NCI-H524 treated with DMSO at 0.1 percent for 48 hours (cell line): ENCODE measurements around the gene OR5D14.

Experiments used
- DNase-seq: peaks from one replicate; lab custom pipeline; 2025; lab: John Stamatoyannopoulos, UW

The OR5D14 gene

GRCh38 chr11:55795256-55795655, at the start of gene OR5D14:
Gene OR5D14, plus strand, starts transcription at chr11:55795556. Its CDS starts 0 bp downstream, at chr11:55795556.
- DNase-seq: no peak

GRCh38 chr11:55773138-55773537, 22.2 kb upstream of the OR5D14 start, which contains the start of gene OR5D13:
Gene OR5D13, plus strand, starts transcription at chr11:55773438. Its CDS starts 0 bp downstream, at chr11:55773438.
- no peak for DNase-seq

- no peak for DNase-seq
Measured at GRCh38 chr11:55791606-55792005, 3.8 kb upstream of the OR5D14 start.

GRCh38 chr11:55793321-55793720, 2.0 kb upstream of the OR5D14 start:
- no peak for DNase-seq

DNA sequence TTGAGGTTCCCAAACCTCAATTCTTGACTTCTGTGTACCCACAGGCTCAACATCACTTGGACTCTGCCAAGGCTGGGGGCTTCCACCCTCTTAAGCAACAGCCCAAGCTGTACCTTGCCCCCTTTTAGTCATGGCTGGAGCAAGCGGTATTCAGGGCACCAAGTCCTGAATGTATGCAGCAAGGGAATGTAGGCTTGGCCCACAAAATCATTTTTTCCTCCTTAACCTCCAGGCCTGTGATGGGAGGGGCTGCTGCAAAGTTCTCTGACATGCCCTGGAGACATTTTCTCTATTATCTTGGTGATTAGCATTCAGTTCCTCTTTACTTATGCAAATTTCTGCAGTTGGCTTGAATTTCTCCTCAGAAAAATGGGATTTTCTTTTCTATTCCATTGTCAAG, 10.9 kb downstream of the OR5D14 start:
- DNase-seq: no peak

- DNase-seq: no peak
Measured at GRCh38 chr11:55811067-55811466, 15.7 kb downstream of the OR5D14 start, which contains the start of gene OR5L1. Gene OR5L1, plus strand, starts transcription at chr11:55811367. Its CDS starts 100 bp downstream, at chr11:55811467.

GRCh38 chr11:55819330-55819729, 24.0 kb downstream of the OR5D14 start, which contains the start of gene OR5D18:
Gene OR5D18, plus strand, starts transcription at chr11:55819630. Its CDS starts 0 bp downstream, at chr11:55819630.
- DNase-seq: no peak

DNA sequence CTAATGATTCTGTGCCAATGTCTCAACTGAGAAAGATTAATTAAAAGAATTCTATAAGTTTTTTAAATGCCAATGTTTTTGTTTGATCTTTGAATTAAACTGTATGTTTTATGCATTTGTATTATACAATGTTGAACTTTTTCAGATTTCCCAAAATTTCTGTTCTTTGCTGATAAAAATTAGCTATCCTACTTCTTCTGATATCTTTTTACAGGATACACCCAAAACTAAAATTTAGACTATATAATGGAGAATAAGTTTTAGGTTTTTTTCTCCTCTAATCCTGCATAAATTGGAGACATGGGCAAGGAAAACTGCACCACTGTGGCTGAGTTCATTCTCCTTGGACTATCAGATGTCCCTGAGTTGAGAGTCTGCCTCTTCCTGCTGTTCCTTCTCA, 31.6 kb downstream of the OR5D14 start, which contains the start of gene OR5L2:
TSS of gene OR5L2 (plus strand) at position 301 of the 400 bp plus-strand sequence. CDS start at position 301, 0 bp downstream.
- no peak for DNase-seq

DNA sequence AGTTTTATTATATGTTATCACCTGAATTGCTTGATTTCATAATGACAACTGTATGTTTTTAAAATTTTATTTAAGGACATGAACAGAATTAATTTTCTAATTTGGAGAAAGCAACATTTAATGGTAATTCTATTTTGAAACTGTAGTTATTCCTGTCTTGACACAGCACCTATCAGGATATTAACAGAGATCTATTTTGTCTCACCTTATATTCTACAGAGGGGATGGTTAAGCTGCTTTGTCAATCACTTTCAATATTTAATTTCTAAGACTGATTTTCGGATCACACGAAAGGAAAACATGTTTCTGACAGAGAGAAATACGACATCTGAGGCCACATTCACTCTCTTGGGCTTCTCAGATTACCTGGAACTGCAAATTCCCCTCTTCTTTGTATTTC, 43.1 kb downstream of the OR5D14 start, which contains the start of gene OR5D16:
TSS of gene OR5D16 (plus strand) at position 301 of the 400 bp plus-strand sequence. CDS start at position 301, 0 bp downstream.
- no peak for DNase-seq
